Umbilical cord (tissue), 2 donors: ENCODE measurements around the gene UBQLN4. TPM values are rescaled to one million over a fixed set of nuclear protein-coding genes. Genes with fewer than 3 reads are reported as not detected.
"Not testable (repeated sequence)": the region's sequence is repeated elsewhere in the genome, so short reads cannot be mapped to it uniquely, and the experiment has no call there.

Experiments used
- DNase-seq: peaks from one replicate; pipeline ENCODE4 v3.0.0-alpha.2; 2015; ENCODE audit warnings: low spot score
- total RNA-seq: library from RNA; depleted of rRNA; stranded (reverse); fragments of >200 nt; gene quantifications from one replicate; pipeline ENCODE4 v1.2.3, GENCODE V29; 2014; ENCODE audit warnings: low replicate concordance; ENCODE audit not compliant: insufficient read depth

Gene UBQLN4
- total RNA-seq, 1 donor from 2014 or later, result 5.3 TPM

- DNase-seq, result peak; percentile 47
Observed at GRCh38 chr1:156081180-156081916, 27.8 kb upstream of the UBQLN4 start.

- DNase-seq, result no peak
Observed at GRCh38 chr1:156080863-156081179, 27.2 kb upstream of the UBQLN4 start.

- DNase-seq, result no peak
Observed at GRCh38 chr1:156080241-156080862, 26.8 kb upstream of the UBQLN4 start.

- no peak for DNase-seq
Observed at GRCh38 chr1:156079762-156080161, 26.2 kb upstream of the UBQLN4 start.

- no peak for DNase-seq
Observed at GRCh38 chr1:156078728-156079127, 25.1 kb upstream of the UBQLN4 start.

GRCh38 chr1:156077430-156077760 lies 23.8 kb upstream of the UBQLN4 start:
- no peak for DNase-seq

GRCh38 chr1:156076609-156077429 lies 23.2 kb upstream of the UBQLN4 start:
- no peak for DNase-seq

- DNase-seq, result no peak
Observed at GRCh38 chr1:156075775-156076204, 22.2 kb upstream of the UBQLN4 start.

- no peak for DNase-seq
Observed at GRCh38 chr1:156075162-156075561, 21.6 kb upstream of the UBQLN4 start.

- no peak for DNase-seq
Observed at GRCh38 chr1:156074661-156075060, 21.1 kb upstream of the UBQLN4 start.

GRCh38 chr1:156073740-156074139 lies 20.1 kb upstream of the UBQLN4 start:
- no peak for DNase-seq

- no peak for DNase-seq
Observed at GRCh38 chr1:156073110-156073687, 19.6 kb upstream of the UBQLN4 start.

GRCh38 chr1:156072251-156072650 lies 18.7 kb upstream of the UBQLN4 start:
- no peak for DNase-seq

GRCh38 chr1:156071332-156071816 lies 17.8 kb upstream of the UBQLN4 start:
- DNase-seq, result not testable (repeated sequence)

- DNase-seq, result no peak
Observed at GRCh38 chr1:156070548-156070947, 16.9 kb upstream of the UBQLN4 start.

- no peak for DNase-seq
Observed at GRCh38 chr1:156069490-156070455, 16.2 kb upstream of the UBQLN4 start.

GRCh38 chr1:156067262-156067661 lies 13.7 kb upstream of the UBQLN4 start:
- no peak for DNase-seq

- no peak for DNase-seq
Observed at GRCh38 chr1:156065871-156066270, 12.3 kb upstream of the UBQLN4 start.

- DNase-seq, result no peak
Observed at GRCh38 chr1:156065212-156065611, 11.6 kb upstream of the UBQLN4 start.

- no peak for DNase-seq
Observed at GRCh38 chr1:156064615-156065014, 11.0 kb upstream of the UBQLN4 start.

GRCh38 chr1:156063997-156064285 lies 10.3 kb upstream of the UBQLN4 start:
- DNase-seq, result no peak
